GM12878 (cell line): ENCODE measurements around the gene STPG1. TPM values are rescaled to one million over a fixed set of nuclear protein-coding genes. Genes with fewer than 3 reads are reported as not detected.

Experiments
- ATAC-seq: fragments of 200-7000 bp; cut with Tn5 transposase; 3 replicates; pipeline ENCODE4 v1.9.1; 2020; ENCODE audit warnings: mild to moderate bottlenecking, moderate library complexity
- BruUV-seq: library from RNA; stranded (reverse); fragments of 400-500 nt; replicated peaks from 2 replicates; lab custom pipeline; 2021; lab: Mats Ljungman, UMichigan
- CTCF ChIA-PET: fragments of 300-600 bp; sonication (Branson Sonifier 250); formaldehyde crosslinking; extraction: SDS; loops from one replicate; lab custom pipeline; 2021; ENCODE audit warnings: inconsistent platforms; lab: Yijun Ruan, JAX
- POLR2A ChIA-PET: fragments of 350-600 bp; formaldehyde crosslinking; extraction: SDS; loops from one replicate; lab custom pipeline; 2021; ENCODE audit warnings: inconsistent platforms; lab: Charles Lee
- RAD21 ChIA-PET: fragments of 300-600 bp; sonication (Branson Sonifier 250); formaldehyde crosslinking; loops from one replicate; lab custom pipeline; 2023; ENCODE audit warnings: antibody characterized with exemption; ENCODE audit not compliant: unreplicated experiment; lab: Charles Lee
- SMC1A ChIA-PET: fragments of 300-600 bp; sonication (Branson Sonifier 250); formaldehyde crosslinking; loops from one replicate; lab custom pipeline; 2023; ENCODE audit not compliant: unreplicated experiment, uncharacterized antibody; lab: Charles Lee
- DNase-seq: peaks from one replicate; pipeline ENCODE4 v3.0.0-alpha.2; 2011; ENCODE audit warnings: low read depth, low spot score
- FAIRE-seq: peaks from 3 replicates; lab custom pipeline; 2011; peaks lifted over from hg19 to GRCh38; lab: Jason Lieb, UNC
- H2AFZ ChIP-seq: 2 replicates; pipeline ENCODE4 v1.6.0; 2011; ENCODE audit warnings: low read depth, low read length, control low read depth; ENCODE audit not compliant: control insufficient read depth
- H3K27ac ChIP-seq: 2 replicates; pipeline ENCODE4 v1.5.1; 2011; ENCODE audit warnings: control low read depth; ENCODE audit not compliant: control insufficient read depth, insufficient read depth
- H3K27me3 ChIP-seq, 2 experiments: replicated peaks in 1 of 2; 2 replicates each; pipeline versions ENCODE4 v1.6.0 to v1.6.1; 2011; ENCODE audit warnings: low read length in 1 of 2; ENCODE audit not compliant: control insufficient read depth in 2 of 2, insufficient read depth in 2 of 2
- H3K36me3 ChIP-seq, 2 experiments: 2 replicates each; pipeline ENCODE4 v1.5.1; 2011; ENCODE audit warnings: low read length in 1 of 2; ENCODE audit not compliant: control insufficient read depth in 2 of 2, insufficient read depth in 2 of 2
- H3K4me1 ChIP-seq: 2 replicates; pipeline ENCODE4 v1.6.1; 2011; ENCODE audit warnings: mild to moderate bottlenecking, low read length, moderate library complexity, mixed read lengths; ENCODE audit not compliant: control insufficient read depth, insufficient read depth
- H3K4me2 ChIP-seq: 2 replicates; pipeline ENCODE4 v1.6.0; 2011; ENCODE audit warnings: control low read depth; ENCODE audit not compliant: control insufficient read depth, insufficient read depth
- H3K4me3 ChIP-seq: fragments of 200-600 bp; sonication (generic); 2 replicates; pipeline ENCODE4 v1.5.1; 2016
- H3K79me2 ChIP-seq: 2 replicates; pipeline ENCODE4 v1.6.0; 2011; ENCODE audit warnings: low read length; ENCODE audit not compliant: control insufficient read depth, insufficient read depth
- H3K9ac ChIP-seq: 2 replicates; pipeline ENCODE4 v1.8.0; 2011; ENCODE audit warnings: low read length, control low read depth, mixed read lengths; ENCODE audit not compliant: control insufficient read depth, insufficient read depth
- H3K9me3 ChIP-seq: replicated peaks from 3 replicates; pipeline ENCODE4 v1.5.1; 2011; ENCODE audit warnings: mild to moderate bottlenecking, low read length; ENCODE audit not compliant: control insufficient read depth, insufficient read depth
- H4K20me1 ChIP-seq: 2 replicates; pipeline ENCODE4 v1.6.0; 2011; ENCODE audit not compliant: control insufficient read depth, insufficient read depth
- BMI1 ChIP-seq: fragments of 450-650 bp; IDR thresholded peaks from 2 replicates; pipeline ENCODE4 v1.6.1; 2016; ENCODE audit warnings: mild to moderate bottlenecking, moderate library complexity, borderline replicate concordance
- CBFB ChIP-seq: IDR thresholded peaks from 2 replicates; pipeline ENCODE4 v1.6.1; 2016; ENCODE audit warnings: antibody characterized with exemption, low read depth
- ETV6 ChIP-seq, 2 experiments: fragments of 450-650 bp in 1 of 2; IDR thresholded peaks in 1 of 2; conservative IDR thresholded peaks in 1 of 2; 2 replicates each; pipeline ENCODE4 v1.6.1; 2014; ENCODE audit warnings: antibody characterized with exemption in 1 of 2, borderline replicate concordance in 1 of 2, low read depth in 1 of 2, mild to moderate bottlenecking in 1 of 2, moderate library complexity in 1 of 2
- KDM1A ChIP-seq: fragments of 200-600 bp; sonication (generic); IDR thresholded peaks from 2 replicates; pipeline ENCODE4 v1.6.1; 2016; ENCODE audit warnings: borderline replicate concordance
- LARP7 ChIP-seq: fragments of 450-650 bp; IDR thresholded peaks from 2 replicates; pipeline ENCODE4 v1.6.1; 2017; ENCODE audit warnings: mild to moderate bottlenecking
- MTA3 ChIP-seq: IDR thresholded peaks from 2 replicates; pipeline ENCODE4 v1.6.1; 2012; ENCODE audit warnings: low read length, inconsistent platforms, borderline replicate concordance
- NR2C2 ChIP-seq: IDR thresholded peaks from 2 replicates; pipeline ENCODE4 v1.6.1; 2011; ENCODE audit warnings: borderline replicate concordance, low read depth; ENCODE audit not compliant: control insufficient read depth, insufficient read length
- RCOR1 ChIP-seq: conservative IDR thresholded peaks from 2 replicates; pipeline ENCODE4 v1.6.1; 2012; ENCODE audit warnings: low read depth, low read length, improper control_type of control experiment
- SMC3 ChIP-seq: IDR thresholded peaks from 2 replicates; pipeline ENCODE4 v1.6.1; 2011; ENCODE audit warnings: low read length, improper control_type of control experiment, borderline replicate concordance
- TAF1 ChIP-seq: IDR thresholded peaks from 2 replicates; pipeline ENCODE4 v1.6.1; 2011; ENCODE audit warnings: mild to moderate bottlenecking, low read depth, low read length, borderline replicate concordance
- ZZZ3 ChIP-seq: IDR thresholded peaks from 2 replicates; pipeline ENCODE4 v1.6.1; 2011; ENCODE audit warnings: low read depth; ENCODE audit not compliant: control insufficient read depth, insufficient read length
- WGBS: methylation state at CpG from one replicate; pipeline ENCODE4 v1.1.6; 2016; ENCODE audit warnings: low lambda C conversion rate; ENCODE audit not compliant: insufficient replicate concordance, insufficient coverage; ENCODE audit errors: missing lambda C conversion rate; 5-methylcytosine and 5-hydroxymethylcytosine counted together
- in situ Hi-C: fragments of 300-500 bp; cut with MboI; formaldehyde crosslinking; loops from 9 replicates; pipeline ENCODE4 v1.14.3; 2018; ENCODE audit warnings: mixed read lengths
- intact Hi-C: fragments of 100-400 bp; cut with micrococcal nuclease; formaldehyde crosslinking; loops from one replicate; pipeline ENCODE4 v1.14.2; 2022; ENCODE audit not compliant: unreplicated experiment
- polyA plus RNA-seq, 11 experiments: library from polyadenylated mRNA; depleted of rRNA in 4 of 11; unstranded in 6 of 11; stranded (reverse) in 5 of 11; fragments of >200 nt; fragmentation: Nextera tagmentation in 4 of 11; fragmentation: Illumina TruSeq in 1 of 11; extraction: Ambion mirVana in 4 of 11; extraction: Trizol in 1 of 11; gene quantifications; 1 replicate in 1 of 11; 2 replicates in 10 of 11; pipeline versions ENCODE4 v1.2.1 to v1.2.3, GENCODE V29; 2011 to 2016; ENCODE audit warnings: inconsistent platforms in 2 of 11, missing spikeins in 2 of 11, low read depth in 1 of 11
- total RNA-seq, 4 experiments: library from RNA; depleted of rRNA in 3 of 4; stranded (reverse); fragments of >200 nt in 3 of 4; fragmentation: Illumina TruSeq in 1 of 4; extraction: Trizol in 1 of 4; gene quantifications; 2 replicates each; pipeline versions ENCODE4 v1.2.1 to v1.2.3, GENCODE V29; 2013 to 2021
- TF ChIP-seq, protein P1 (sequence below): IDR thresholded peaks from 2 replicates; pipeline ENCODE4 v1.6.1; 2011; ENCODE audit warnings: borderline replicate concordance, low read depth, mild to moderate bottlenecking, moderate library complexity, mixed read lengths, low read length; ENCODE audit not compliant: insufficient read depth; ENCODE audit errors: extremely low read length
- TF ChIP-seq, protein P2 (sequence below): fragments of 450-650 bp; conservative IDR thresholded peaks from 2 replicates; pipeline ENCODE4 v1.6.1; 2017; ENCODE audit warnings: mild to moderate bottlenecking, moderate library complexity
- TF ChIP-seq, protein P3 (sequence below): IDR thresholded peaks from 2 replicates; pipeline ENCODE4 v1.6.1; 2011; ENCODE audit warnings: low read depth, low read length, improper control_type of control experiment, borderline replicate concordance
- TF ChIP-seq, protein P4 (sequence below): IDR thresholded peaks from 2 replicates; pipeline ENCODE4 v1.6.1; 2012; ENCODE audit warnings: low read depth, low read length, improper control_type of control experiment

STPG1 gene
- total and polyA plus RNA-seq, 10 of the 15 experiments (the other 5 are each of a cell fraction or from before 2014, with no cell fraction given), result 0.22 to 2.6 (median 0.73) TPM

DNA sequence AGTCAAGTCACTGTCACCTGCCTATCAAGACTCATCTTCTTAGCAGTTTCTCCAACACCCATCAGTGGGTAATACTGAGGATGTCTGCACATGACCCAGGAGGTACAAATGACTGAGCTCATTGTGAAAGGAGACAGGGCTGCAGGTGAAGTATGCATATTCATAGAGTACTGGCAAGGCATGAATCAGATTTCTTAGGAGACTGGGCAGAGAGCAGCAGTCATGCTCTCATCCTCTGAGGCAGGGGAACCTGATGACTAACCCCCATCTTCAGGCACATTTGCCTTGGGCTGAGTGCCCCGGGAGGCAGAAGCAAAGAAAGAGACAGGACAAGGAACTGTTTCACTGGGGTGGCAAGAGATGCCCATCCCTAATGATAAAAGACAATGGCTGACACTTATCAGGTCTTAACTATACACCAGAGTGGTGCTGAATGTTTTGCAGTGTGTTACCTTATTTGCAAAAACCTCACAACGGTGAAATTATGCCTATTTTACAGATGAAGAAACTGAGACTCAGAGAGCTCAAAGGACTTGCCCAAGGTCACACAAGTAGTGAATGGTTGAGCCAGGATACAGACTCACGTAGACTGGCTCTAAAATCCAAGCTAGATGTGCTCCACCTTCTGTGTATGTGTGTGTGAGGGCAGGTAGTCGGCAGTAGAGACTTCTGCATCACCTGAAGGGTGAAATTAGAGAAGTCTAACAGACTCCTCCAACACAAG is 103.7 kb downstream of the STPG1 start:
- H4K20me1 ChIP-seq, result no peaks in the 10 kb centered on the region
- peaks cover 2 to 5% of the 10 kb centered on the region in 2 experiments; a peak in 2 of 4 replicates for H3K27me3 ChIP-seq
- H3K27ac ChIP-seq, result no peak overlapping the region
- H3K79me2 ChIP-seq, result no peaks in the 10 kb centered on the region
- no peaks in the 10 kb centered on the region for H3K9me3 ChIP-seq
- POLR2A ChIA-PET, result interaction anchor here (0.6 kb wide), 1 partner anchor 41 kb away, joined by 5 read pairs; no protein-coding TSS in a partner anchor
- CTCF ChIA-PET, result interaction anchor here (1.0 to 3.0 kb wide), 3 partner anchors 81 to 111 kb away, joined by 3 to 9 read pairs (median 5); no protein-coding TSS in a partner anchor
- WGBS, result 34% methylated on average over 4 of the region's 4 CpGs
- no peak overlapping the region for H3K4me3 ChIP-seq
- no peak overlapping the region for H2AFZ ChIP-seq
- in situ Hi-C loops (no loop called here), intact Hi-C loops (no loop called here)
- SMC1A ChIA-PET, result interaction anchor here (0.8 to 1.0 kb wide), 2 partner anchors 18 to 111 kb away, joined by 3 read pairs; no protein-coding TSS in a partner anchor
- no TSS peak for BruUV-seq
- DNase-seq, result no peak
- TF ChIP-seq KDM1A (no peak), TAF1 (no peak), ETV6 (conservative IDR thresholded peaks at IDR 0.05 in 1 of 2, IDR thresholded peaks at IDR 0.05 in 1 of 2; ENCODE audit: borderline replicate concordance in 1 of 2, low read depth in 1 of 2) (no peak), MTA3 (no peak), RCOR1 (no peak), SMC3 (no peak), BMI1 (no peak), LARP7 (no peak), CBFB (no peak), ZZZ3 (no peak), NR2C2 (no peak)
- TF ChIP-seq, protein P1, sequence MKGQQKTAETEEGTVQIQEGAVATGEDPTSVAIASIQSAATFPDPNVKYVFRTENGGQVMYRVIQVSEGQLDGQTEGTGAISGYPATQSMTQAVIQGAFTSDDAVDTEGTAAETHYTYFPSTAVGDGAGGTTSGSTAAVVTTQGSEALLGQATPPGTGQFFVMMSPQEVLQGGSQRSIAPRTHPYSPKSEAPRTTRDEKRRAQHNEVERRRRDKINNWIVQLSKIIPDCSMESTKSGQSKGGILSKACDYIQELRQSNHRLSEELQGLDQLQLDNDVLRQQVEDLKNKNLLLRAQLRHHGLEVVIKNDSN, result no peak
- TF ChIP-seq, protein P2, sequence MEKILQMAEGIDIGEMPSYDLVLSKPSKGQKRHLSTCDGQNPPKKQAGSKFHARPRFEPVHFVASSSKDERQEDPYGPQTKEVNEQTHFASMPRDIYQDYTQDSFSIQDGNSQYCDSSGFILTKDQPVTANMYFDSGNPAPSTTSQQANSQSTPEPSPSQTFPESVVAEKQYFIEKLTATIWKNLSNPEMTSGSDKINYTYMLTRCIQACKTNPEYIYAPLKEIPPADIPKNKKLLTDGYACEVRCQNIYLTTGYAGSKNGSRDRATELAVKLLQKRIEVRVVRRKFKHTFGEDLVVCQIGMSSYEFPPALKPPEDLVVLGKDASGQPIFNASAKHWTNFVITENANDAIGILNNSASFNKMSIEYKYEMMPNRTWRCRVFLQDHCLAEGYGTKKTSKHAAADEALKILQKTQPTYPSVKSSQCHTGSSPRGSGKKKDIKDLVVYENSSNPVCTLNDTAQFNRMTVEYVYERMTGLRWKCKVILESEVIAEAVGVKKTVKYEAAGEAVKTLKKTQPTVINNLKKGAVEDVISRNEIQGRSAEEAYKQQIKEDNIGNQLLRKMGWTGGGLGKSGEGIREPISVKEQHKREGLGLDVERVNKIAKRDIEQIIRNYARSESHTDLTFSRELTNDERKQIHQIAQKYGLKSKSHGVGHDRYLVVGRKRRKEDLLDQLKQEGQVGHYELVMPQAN, result no peak
- TF ChIP-seq, protein P3, sequence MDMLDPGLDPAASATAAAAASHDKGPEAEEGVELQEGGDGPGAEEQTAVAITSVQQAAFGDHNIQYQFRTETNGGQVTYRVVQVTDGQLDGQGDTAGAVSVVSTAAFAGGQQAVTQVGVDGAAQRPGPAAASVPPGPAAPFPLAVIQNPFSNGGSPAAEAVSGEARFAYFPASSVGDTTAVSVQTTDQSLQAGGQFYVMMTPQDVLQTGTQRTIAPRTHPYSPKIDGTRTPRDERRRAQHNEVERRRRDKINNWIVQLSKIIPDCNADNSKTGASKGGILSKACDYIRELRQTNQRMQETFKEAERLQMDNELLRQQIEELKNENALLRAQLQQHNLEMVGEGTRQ, result no peak
- TF ChIP-seq, protein P4, sequence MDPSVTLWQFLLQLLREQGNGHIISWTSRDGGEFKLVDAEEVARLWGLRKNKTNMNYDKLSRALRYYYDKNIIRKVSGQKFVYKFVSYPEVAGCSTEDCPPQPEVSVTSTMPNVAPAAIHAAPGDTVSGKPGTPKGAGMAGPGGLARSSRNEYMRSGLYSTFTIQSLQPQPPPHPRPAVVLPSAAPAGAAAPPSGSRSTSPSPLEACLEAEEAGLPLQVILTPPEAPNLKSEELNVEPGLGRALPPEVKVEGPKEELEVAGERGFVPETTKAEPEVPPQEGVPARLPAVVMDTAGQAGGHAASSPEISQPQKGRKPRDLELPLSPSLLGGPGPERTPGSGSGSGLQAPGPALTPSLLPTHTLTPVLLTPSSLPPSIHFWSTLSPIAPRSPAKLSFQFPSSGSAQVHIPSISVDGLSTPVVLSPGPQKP, result no peak
- no peak for ATAC-seq
- no peak overlapping the region for H3K9ac ChIP-seq
- H3K36me3 ChIP-seq, result no peaks in the 10 kb centered on the region
- peaks cover 3% of the 10 kb centered on the region; the same call in 1 of the 2 replicates for H3K4me1 ChIP-seq
- no peak overlapping the region for H3K4me2 ChIP-seq
- RAD21 ChIA-PET, result no interaction called here
- FAIRE-seq, result no peak
